ENCODE results near the gene AOC3.

GRCh38 chr17:42804918-42805367, 46.1 kb upstream of the AOC3 start:
- no peak for TF ChIP-seq CTCF (conservative IDR thresholded peaks at IDR 0.05; ENCODE audit: low read depth, low read length)
- no peak for TF ChIP-seq EZH2 (IDR thresholded peaks at IDR 0.05; ENCODE audit: low read length, unreplicated experiment)
